Endodermal cell (in vitro differentiated cells): ENCODE data around the gene UBAP1L. TPM values are rescaled to one million over a fixed set of nuclear protein-coding genes. Genes with fewer than 3 reads are reported as not detected.

Experiments
- DNase-seq: peaks from one replicate; pipeline ENCODE4 v3.0.0-alpha.2; 2017
- H3K27ac ChIP-seq: 2 replicates; pipeline ENCODE4 v1.5.1; 2013; ENCODE audit warnings: mild to moderate bottlenecking, low read depth, low read length, moderate library complexity
- H3K27me3 ChIP-seq: 2 replicates; pipeline ENCODE4 v1.6.1; 2013; ENCODE audit warnings: mild to moderate bottlenecking, low read length, moderate library complexity; ENCODE audit not compliant: insufficient read depth, control insufficient read depth, poor library complexity, severe bottlenecking
- H3K36me3 ChIP-seq: 2 replicates; pipeline ENCODE4 v1.7.0; 2013; ENCODE audit warnings: mild to moderate bottlenecking, low read length, moderate library complexity; ENCODE audit not compliant: control insufficient read depth, insufficient read depth
- H3K4me1 ChIP-seq: one replicate; pipeline ENCODE4 v1.7.0; 2013; ENCODE audit warnings: low read length; ENCODE audit not compliant: control insufficient read depth, insufficient read depth
- H3K4me3 ChIP-seq: 2 replicates; pipeline ENCODE4 v1.5.1; 2013; ENCODE audit warnings: mild to moderate bottlenecking, low read length, moderate library complexity
- H3K9ac ChIP-seq: 2 replicates; pipeline ENCODE4 v1.6.1; 2013; ENCODE audit warnings: mild to moderate bottlenecking, low read length, moderate library complexity; ENCODE audit not compliant: poor library complexity, severe bottlenecking; ENCODE audit errors: extremely low read depth
- H3K9me3 ChIP-seq: 2 replicates; pipeline ENCODE4 v1.6.1; 2013; ENCODE audit warnings: mild to moderate bottlenecking, low read length, moderate library complexity; ENCODE audit not compliant: control insufficient read depth
- H3K27ac Mint-ChIP-seq: 2 replicates; pipeline ENCODE4 v1.8.0; 2020; ENCODE audit warnings: mixed read lengths
- H3K27me3 Mint-ChIP-seq: 2 replicates; pipeline ENCODE4 v1.8.0; 2021; ENCODE audit warnings: mild to moderate bottlenecking, mixed read lengths; ENCODE audit not compliant: insufficient read depth
- H3K36me3 Mint-ChIP-seq: 2 replicates; pipeline ENCODE4 v1.8.0; 2020; ENCODE audit warnings: low read depth, mixed read lengths
- H3K4me1 Mint-ChIP-seq: 2 replicates; pipeline ENCODE4 v1.8.0; 2020; ENCODE audit warnings: mixed read lengths
- H3K4me3 Mint-ChIP-seq: 2 replicates; pipeline ENCODE4 v1.8.0; 2020; ENCODE audit warnings: mild to moderate bottlenecking, moderate library complexity, mixed read lengths
- H3K9me3 Mint-ChIP-seq: 2 replicates; pipeline ENCODE4 v1.8.0; 2020; ENCODE audit warnings: mild to moderate bottlenecking, mixed read lengths
- CTCF ChIP-seq: fragments of 200-600 bp; sonication (generic); conservative IDR thresholded peaks from 2 replicates; pipeline ENCODE4 v1.5.0; 2021; ENCODE audit warnings: antibody characterized with exemption, mild to moderate bottlenecking
- WGBS, 2 experiments: methylation state at CpG; one replicate each; pipeline versions ENCODE4 v1.1.5 to v1.1.7; 2013; ENCODE audit warnings: missing lambda C conversion rate in 2 of 2, mixed read lengths in 1 of 2; ENCODE audit not compliant: insufficient coverage in 1 of 2, insufficient read length in 1 of 2; 5-methylcytosine and 5-hydroxymethylcytosine counted together
- total RNA-seq, 2 donors: library from RNA; stranded (reverse); fragmentation: NEBNext Ultra II Directional in 1 of 2; extraction: Animal tissue kit (Norgen Biotek cat#: 25700) in 1 of 2; gene quantifications; 2 replicates in 1 of 2; 3 replicates in 1 of 2; pipeline ENCODE4 v1.2.1, GENCODE V29; 2021

The UBAP1L gene
- total RNA-seq, 2 donors from 2014 or later = 3.4 to 4.2 TPM

GRCh38 chr15:65156692-65157091, 41.7 kb upstream of the UBAP1L start:
- peaks cover 91% of the 10 kb centered on the region for H3K36me3 ChIP-seq
- H3K36me3 Mint-ChIP-seq = peaks cover 47% of the 10 kb centered on the region
- no peaks in the 10 kb centered on the region for H3K9me3 Mint-ChIP-seq
- H3K4me1 ChIP-seq = no peaks in the 10 kb centered on the region
- no peak overlapping the region for H3K4me3 ChIP-seq
- no peak for TF ChIP-seq CTCF
- H3K9ac ChIP-seq = no peak overlapping the region
- no peaks in the 10 kb centered on the region for H3K27me3 Mint-ChIP-seq
- no peaks in the 10 kb centered on the region for H3K27me3 ChIP-seq
- H3K27ac Mint-ChIP-seq = no peak overlapping the region
- H3K9me3 ChIP-seq = no peaks in the 10 kb centered on the region
- H3K27ac ChIP-seq = no peak overlapping the region
- no peaks in the 10 kb centered on the region for H3K4me1 Mint-ChIP-seq
- no peak for DNase-seq
- WGBS, 2 experiments = 91% methylated on average over 3 of the region's 5 CpGs; no CpG with 5 or more reads in 1 of the 2 experiments
- H3K4me3 Mint-ChIP-seq = no peak overlapping the region

GRCh38 chr15:65154720-65155119, 39.7 kb upstream of the UBAP1L start:
- Histone ChIP-seq H3K27me3 (no peaks in the 10 kb centered on the region), H3K27ac (no peak overlapping the region), H3K36me3 (peaks cover 91% of the 10 kb centered on the region), H3K4me1 (no peaks in the 10 kb centered on the region), H3K4me3 (no peak overlapping the region), H3K9ac (no peak overlapping the region), H3K9me3 (no peaks in the 10 kb centered on the region)
- 90 to 93% methylated on average over 2 to 6 of the region's 6 CpGs for WGBS, 2 experiments
- H3K4me3 Mint-ChIP-seq = no peak overlapping the region
- no peaks in the 10 kb centered on the region for H3K27me3 Mint-ChIP-seq
- H3K9me3 Mint-ChIP-seq = no peaks in the 10 kb centered on the region
- no peak for TF ChIP-seq CTCF
- H3K4me1 Mint-ChIP-seq = no peaks in the 10 kb centered on the region
- no peak for DNase-seq
- no peak overlapping the region for H3K27ac Mint-ChIP-seq
- H3K36me3 Mint-ChIP-seq = peaks cover 51% of the 10 kb centered on the region

GRCh38 chr15:65147902-65148301, 32.9 kb upstream of the UBAP1L start:
- Histone ChIP-seq H3K4me1 (no peaks in the 10 kb centered on the region), H3K9ac (no peak overlapping the region), H3K9me3 (no peaks in the 10 kb centered on the region), H3K27ac (no peak overlapping the region), H3K27me3 (no peaks in the 10 kb centered on the region), H3K4me3 (no peak overlapping the region), H3K36me3 (peaks cover 52% of the 10 kb centered on the region)
- peaks cover 34% of the 10 kb centered on the region for H3K36me3 Mint-ChIP-seq
- H3K4me1 Mint-ChIP-seq = no peaks in the 10 kb centered on the region
- H3K27me3 Mint-ChIP-seq = no peaks in the 10 kb centered on the region
- no peak overlapping the region for H3K27ac Mint-ChIP-seq
- no peak for DNase-seq
- H3K9me3 Mint-ChIP-seq = no peaks in the 10 kb centered on the region
- H3K4me3 Mint-ChIP-seq = no peak overlapping the region
- no peak for TF ChIP-seq CTCF
- 100% methylated on average over 2 to 3 of the region's 3 CpGs for WGBS, 2 experiments
